Measurements from ENCODE around the gene BPIFB1. TPM values are rescaled to one million over a fixed set of nuclear protein-coding genes. Genes with fewer than 3 reads are reported as not detected.

BPIFB1 gene, protein sequence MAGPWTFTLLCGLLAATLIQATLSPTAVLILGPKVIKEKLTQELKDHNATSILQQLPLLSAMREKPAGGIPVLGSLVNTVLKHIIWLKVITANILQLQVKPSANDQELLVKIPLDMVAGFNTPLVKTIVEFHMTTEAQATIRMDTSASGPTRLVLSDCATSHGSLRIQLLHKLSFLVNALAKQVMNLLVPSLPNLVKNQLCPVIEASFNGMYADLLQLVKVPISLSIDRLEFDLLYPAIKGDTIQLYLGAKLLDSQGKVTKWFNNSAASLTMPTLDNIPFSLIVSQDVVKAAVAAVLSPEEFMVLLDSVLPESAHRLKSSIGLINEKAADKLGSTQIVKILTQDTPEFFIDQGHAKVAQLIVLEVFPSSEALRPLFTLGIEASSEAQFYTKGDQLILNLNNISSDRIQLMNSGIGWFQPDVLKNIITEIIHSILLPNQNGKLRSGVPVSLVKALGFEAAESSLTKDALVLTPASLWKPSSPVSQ
- not detected in 2 replicates for total RNA-seq (2014; rRNA removed; shearing (Covaris generic))
- not detected in 2 replicates for polyA plus RNA-seq (2016; fragmentation: Nextera tagmentation; extraction: Ambion mirVana)

DNA sequence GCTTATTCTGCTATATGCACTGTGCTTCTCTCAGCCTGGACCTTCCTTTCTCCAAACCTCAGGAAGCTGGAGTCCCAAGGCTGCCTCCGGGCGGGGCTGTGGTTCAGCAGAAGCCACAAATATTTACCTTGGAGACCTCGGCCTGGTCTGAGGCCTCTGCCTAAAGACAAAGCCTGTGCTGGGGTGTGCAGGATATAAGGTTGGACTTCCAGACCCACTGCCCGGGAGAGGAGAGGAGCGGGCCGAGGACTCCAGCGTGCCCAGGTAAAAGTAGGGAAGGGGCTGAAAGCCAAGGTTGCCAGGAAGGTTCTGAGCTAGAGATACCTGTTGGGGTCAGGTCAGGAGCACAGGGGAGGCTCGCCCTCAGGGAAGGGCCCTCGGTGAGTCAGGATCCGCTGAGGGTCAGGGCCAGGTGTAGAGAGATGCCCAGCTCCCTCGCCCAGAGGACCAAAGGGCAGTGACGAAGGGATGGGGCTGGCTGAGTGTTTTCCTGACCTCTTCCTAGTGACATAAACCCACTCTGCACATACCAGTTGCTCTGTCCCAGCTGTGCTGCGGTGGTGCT, at the start of gene BPIFB1:
TSS of gene BPIFB1 (plus strand) at position 224 of the 565 bp plus-strand sequence. CDS start 2,860 bp downstream, outside the sequence.
- peaks cover 46% of the 10 kb centered on the region for H3K27me3 ChIP-seq (replicated peaks; ENCODE audit: insufficient read depth)
- H3K27ac ChIP-seq = no peak within 1 kb of the TSS
- H3K36me3 ChIP-seq (ENCODE audit: low read depth) = no peaks in the 10 kb centered on the region
- H3K4me1 ChIP-seq (ENCODE audit: insufficient read depth) = no peaks in the 10 kb centered on the region
- 56 to 57% methylated on average over 12 to 13 of the region's 13 CpGs for WGBS, 2 experiments (ENCODE audit: low coverage in 1 of 2, low lambda C conversion rate in 2 of 2, missing lambda C conversion rate in 2 of 2)
- no peaks in the 10 kb centered on the region for H3K9me3 ChIP-seq (ENCODE audit: low read depth)
- H3F3A ChIP-seq (ENCODE audit: insufficient read depth) = no peaks in the 10 kb centered on the region
- in situ Hi-C loops (cut with MboI) = no loop called here
- no peak within 1 kb of the TSS for H2AFZ ChIP-seq
- no peak within 1 kb of the TSS for H3K9ac ChIP-seq
- TF ChIP-seq EZH2phosphoT487 (IDR thresholded peaks at IDR 0.05; ENCODE audit: insufficient read depth, low read depth) (no peak), EZH2 (IDR thresholded peaks at IDR 0.05; ENCODE audit: insufficient read depth, poor library complexity, severe bottlenecking) (no peak)
- no peak within 1 kb of the TSS for H3K4me3 ChIP-seq
- no peaks in the 10 kb centered on the region for H4K20me1 ChIP-seq (ENCODE audit: insufficient read depth)
- no peak for DNase-seq
- H3K4me2 ChIP-seq (ENCODE audit: unreplicated experiment) = no peak within 1 kb of the TSS
- H3K9me2 ChIP-seq (ENCODE audit: insufficient read depth) = no peaks in the 10 kb centered on the region
- H3K79me2 ChIP-seq (ENCODE audit: insufficient read depth) = no peaks in the 10 kb centered on the region

GRCh38 chr20:33234050-33234449, 49.0 kb upstream of the BPIFB1 start:
- no peak overlapping the region for H3K27ac ChIP-seq
- H3K27me3 ChIP-seq (replicated peaks; ENCODE audit: insufficient read depth) = peaks cover 31% of the 10 kb centered on the region
- H3K4me2 ChIP-seq (ENCODE audit: unreplicated experiment) = no peak overlapping the region
- TF ChIP-seq EZH2phosphoT487 (IDR thresholded peaks at IDR 0.05; ENCODE audit: insufficient read depth, low read depth) (no peak), EZH2 (IDR thresholded peaks at IDR 0.05; ENCODE audit: insufficient read depth, poor library complexity, severe bottlenecking) (no peak)
- no peaks in the 10 kb centered on the region for H3F3A ChIP-seq (ENCODE audit: insufficient read depth)
- no peak overlapping the region for H3K4me3 ChIP-seq
- H3K79me2 ChIP-seq (ENCODE audit: insufficient read depth) = no peaks in the 10 kb centered on the region
- no peak for DNase-seq
- no peaks in the 10 kb centered on the region for H3K4me1 ChIP-seq (ENCODE audit: insufficient read depth)
- H3K9me3 ChIP-seq (ENCODE audit: low read depth) = no peaks in the 10 kb centered on the region
- no peaks in the 10 kb centered on the region for H4K20me1 ChIP-seq (ENCODE audit: insufficient read depth)
- H3K36me3 ChIP-seq (ENCODE audit: low read depth) = no peaks in the 10 kb centered on the region
- no peaks in the 10 kb centered on the region for H3K9me2 ChIP-seq (ENCODE audit: insufficient read depth)
- WGBS, 2 experiments (ENCODE audit: low coverage in 1 of 2, low lambda C conversion rate in 2 of 2, missing lambda C conversion rate in 2 of 2) = 37 to 50% methylated on average over 2 of the region's 2 CpGs
- in situ Hi-C loops (cut with MboI) = no loop called here
- no peak overlapping the region for H2AFZ ChIP-seq
- no peak overlapping the region for H3K9ac ChIP-seq

DNA sequence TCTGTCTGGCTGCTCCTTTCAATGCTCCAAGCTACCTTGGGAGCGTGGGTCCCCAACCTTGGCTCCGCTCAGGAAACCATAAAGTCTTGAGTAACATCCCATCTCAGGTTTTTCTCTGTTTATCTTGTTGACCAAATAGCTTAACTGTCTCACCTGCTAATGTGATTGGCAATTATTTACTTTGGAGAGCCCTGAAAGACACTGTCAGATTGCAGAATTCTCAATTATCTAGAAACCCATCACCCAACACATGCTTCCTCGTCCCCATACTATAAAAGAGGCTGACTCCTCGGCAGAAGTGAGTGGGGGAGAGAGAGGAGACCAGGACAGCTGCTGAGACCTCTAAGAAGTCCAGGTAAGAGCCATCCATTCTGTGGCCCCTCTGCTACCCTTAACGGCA, 47.3 kb upstream of the BPIFB1 start, which contains the start of gene BPIFA1:
TSS of gene BPIFA1 (plus strand) at position 301 of the 400 bp plus-strand sequence. CDS start 1,716 bp downstream, outside the sequence.
- 22 to 30% methylated on average over 5 of the region's 5 CpGs for WGBS, 2 experiments (ENCODE audit: low coverage in 1 of 2, low lambda C conversion rate in 2 of 2, missing lambda C conversion rate in 2 of 2)
- Histone ChIP-seq H2AFZ (no peak within 1 kb of the TSS), H3K4me2 (ENCODE audit: unreplicated experiment) (no peak within 1 kb of the TSS), H3K27me3 (replicated peaks; ENCODE audit: insufficient read depth) (peaks cover 20% of the 10 kb centered on the region), H3K27ac (no peak within 1 kb of the TSS), H3K9me2 (ENCODE audit: insufficient read depth) (no peaks in the 10 kb centered on the region), H3F3A (ENCODE audit: insufficient read depth) (no peaks in the 10 kb centered on the region), H3K4me1 (ENCODE audit: insufficient read depth) (no peaks in the 10 kb centered on the region), H3K36me3 (ENCODE audit: low read depth) (no peaks in the 10 kb centered on the region), H3K4me3 (no peak within 1 kb of the TSS), H3K9me3 (ENCODE audit: low read depth) (no peaks in the 10 kb centered on the region), H4K20me1 (ENCODE audit: insufficient read depth) (no peaks in the 10 kb centered on the region), H3K9ac (no peak within 1 kb of the TSS), H3K79me2 (ENCODE audit: insufficient read depth) (no peaks in the 10 kb centered on the region)
- DNase-seq = no peak
- TF ChIP-seq EZH2phosphoT487 (IDR thresholded peaks at IDR 0.05; ENCODE audit: insufficient read depth, low read depth) (no peak), EZH2 (IDR thresholded peaks at IDR 0.05; ENCODE audit: insufficient read depth, poor library complexity, severe bottlenecking) (no peak)
- in situ Hi-C loops (cut with MboI) = no loop called here

DNA sequence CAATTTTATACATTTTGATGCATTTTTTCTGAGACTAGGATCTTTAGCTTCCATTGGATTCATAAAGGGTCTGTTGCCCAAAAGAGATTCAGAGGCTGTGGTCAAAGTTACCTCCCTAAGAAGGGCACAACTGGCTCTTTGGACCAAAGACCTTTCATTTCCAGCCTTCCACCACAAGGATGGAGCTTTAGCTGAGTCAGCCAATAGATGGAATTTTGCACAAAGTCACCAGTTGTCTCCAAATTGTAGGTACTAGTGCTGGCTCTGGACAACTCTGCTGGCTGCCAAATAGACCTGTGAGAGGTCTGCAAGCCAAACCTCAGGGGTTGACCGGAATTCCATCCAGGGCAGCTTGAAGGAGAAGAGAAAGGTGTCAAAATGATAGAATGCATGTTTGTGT, 46.7 kb upstream of the BPIFB1 start:
- H3K9me3 ChIP-seq (ENCODE audit: low read depth) = no peaks in the 10 kb centered on the region
- H3K27ac ChIP-seq = no peak overlapping the region
- no peaks in the 10 kb centered on the region for H3F3A ChIP-seq (ENCODE audit: insufficient read depth)
- TF ChIP-seq EZH2 (IDR thresholded peaks at IDR 0.05; ENCODE audit: insufficient read depth, poor library complexity, severe bottlenecking) (no peak), EZH2phosphoT487 (IDR thresholded peaks at IDR 0.05; ENCODE audit: insufficient read depth, low read depth) (no peak)
- H4K20me1 ChIP-seq (ENCODE audit: insufficient read depth) = no peaks in the 10 kb centered on the region
- no peak overlapping the region for H2AFZ ChIP-seq
- no peaks in the 10 kb centered on the region for H3K36me3 ChIP-seq (ENCODE audit: low read depth)
- H3K4me2 ChIP-seq (ENCODE audit: unreplicated experiment) = no peak overlapping the region
- no peaks in the 10 kb centered on the region for H3K79me2 ChIP-seq (ENCODE audit: insufficient read depth)
- H3K4me1 ChIP-seq (ENCODE audit: insufficient read depth) = no peaks in the 10 kb centered on the region
- no peak for DNase-seq
- H3K9ac ChIP-seq = no peak overlapping the region
- WGBS, 2 experiments (ENCODE audit: low coverage in 1 of 2, low lambda C conversion rate in 2 of 2, missing lambda C conversion rate in 2 of 2) = 17 to 18% methylated on average over 1 of the region's 1 CpG
- H3K27me3 ChIP-seq (replicated peaks; ENCODE audit: insufficient read depth) = peaks cover 18% of the 10 kb centered on the region
- H3K9me2 ChIP-seq (ENCODE audit: insufficient read depth) = no peaks in the 10 kb centered on the region
- H3K4me3 ChIP-seq = no peak overlapping the region
- in situ Hi-C loops (cut with MboI) = no loop called here
